ENCODE results near the gene APP.
"Not testable (repeated sequence)": the region's sequence is repeated elsewhere in the genome, so short reads cannot be mapped to it uniquely, and the experiment has no call there.

Gene APP

DNA sequence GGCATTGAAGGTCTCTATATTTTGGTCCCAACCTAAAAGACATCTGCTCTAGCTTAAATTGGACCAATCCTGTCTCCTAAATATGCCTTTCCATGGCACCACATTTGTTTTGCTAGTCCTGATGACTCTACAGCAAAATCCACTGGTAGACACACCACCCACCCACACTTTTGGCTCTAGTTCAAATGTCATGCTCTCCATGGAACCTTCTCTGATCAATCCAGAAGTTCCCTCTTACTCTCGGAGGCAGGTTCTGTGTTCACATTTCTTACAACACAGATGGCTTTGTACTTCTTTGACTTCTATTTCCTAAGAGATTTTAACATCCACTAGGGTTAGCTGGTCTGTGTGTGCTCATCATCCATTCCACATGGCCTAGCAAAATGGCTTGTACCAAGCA is 151.3 kb downstream of the APP start:
- TF ChIP-seq, protein P1, sequence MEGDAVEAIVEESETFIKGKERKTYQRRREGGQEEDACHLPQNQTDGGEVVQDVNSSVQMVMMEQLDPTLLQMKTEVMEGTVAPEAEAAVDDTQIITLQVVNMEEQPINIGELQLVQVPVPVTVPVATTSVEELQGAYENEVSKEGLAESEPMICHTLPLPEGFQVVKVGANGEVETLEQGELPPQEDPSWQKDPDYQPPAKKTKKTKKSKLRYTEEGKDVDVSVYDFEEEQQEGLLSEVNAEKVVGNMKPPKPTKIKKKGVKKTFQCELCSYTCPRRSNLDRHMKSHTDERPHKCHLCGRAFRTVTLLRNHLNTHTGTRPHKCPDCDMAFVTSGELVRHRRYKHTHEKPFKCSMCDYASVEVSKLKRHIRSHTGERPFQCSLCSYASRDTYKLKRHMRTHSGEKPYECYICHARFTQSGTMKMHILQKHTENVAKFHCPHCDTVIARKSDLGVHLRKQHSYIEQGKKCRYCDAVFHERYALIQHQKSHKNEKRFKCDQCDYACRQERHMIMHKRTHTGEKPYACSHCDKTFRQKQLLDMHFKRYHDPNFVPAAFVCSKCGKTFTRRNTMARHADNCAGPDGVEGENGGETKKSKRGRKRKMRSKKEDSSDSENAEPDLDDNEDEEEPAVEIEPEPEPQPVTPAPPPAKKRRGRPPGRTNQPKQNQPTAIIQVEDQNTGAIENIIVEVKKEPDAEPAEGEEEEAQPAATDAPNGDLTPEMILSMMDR (IDR thresholded peaks at IDR 0.05; ENCODE audit: insufficient read depth, missing control alignments) = no peak
- no peak for FAIRE-seq
- no peak for DNase-seq (ENCODE audit: insufficient read length, low spot score)

DNA sequence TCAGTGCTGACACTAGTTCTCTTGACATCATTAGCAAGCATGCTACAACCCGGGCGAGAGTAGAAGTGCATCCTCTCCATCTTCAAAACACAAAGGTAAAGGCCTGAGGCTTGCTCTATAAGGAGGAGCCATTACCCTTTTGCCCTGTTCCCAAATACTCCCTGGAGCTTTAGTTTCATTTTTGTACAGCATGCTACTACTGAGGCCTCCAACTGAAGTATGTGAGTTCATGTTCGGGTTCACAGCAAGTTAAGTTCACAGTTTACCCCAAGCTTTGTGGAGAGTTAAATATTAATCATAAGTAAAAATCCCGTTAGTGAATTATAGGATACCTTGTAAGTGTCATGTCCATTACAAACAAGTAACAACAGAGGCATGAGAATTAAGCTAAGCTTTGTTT is 156.6 kb downstream of the APP start:
- TF ChIP-seq, protein P1 (IDR thresholded peaks at IDR 0.05; ENCODE audit: insufficient read depth, missing control alignments) = no peak
- DNase-seq (ENCODE audit: insufficient read length, low spot score) (no peak), FAIRE-seq (no peak)

DNA sequence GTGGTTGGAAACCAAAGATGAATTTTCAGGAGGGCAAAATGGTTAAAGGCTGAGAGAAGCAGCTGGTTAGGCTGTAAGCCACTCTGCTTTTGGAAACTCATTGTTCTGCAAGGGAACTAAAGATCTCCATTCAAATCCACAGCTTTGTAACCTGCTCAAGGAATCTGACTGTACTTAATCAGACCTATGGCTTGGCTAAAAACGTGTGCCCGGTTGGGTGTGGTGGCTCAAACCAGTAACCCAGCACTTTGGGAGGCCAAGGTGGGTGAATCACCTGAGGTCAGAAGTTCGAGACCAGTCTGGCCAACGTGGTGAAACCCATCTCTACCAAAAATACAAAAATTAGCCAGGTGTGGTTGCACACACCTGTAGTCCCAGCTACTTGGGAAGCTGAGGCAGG is 158.1 kb downstream of the APP start:
- FAIRE-seq; DNase-seq (ENCODE audit: insufficient read length, low spot score): not testable (repeated sequence)

DNA sequence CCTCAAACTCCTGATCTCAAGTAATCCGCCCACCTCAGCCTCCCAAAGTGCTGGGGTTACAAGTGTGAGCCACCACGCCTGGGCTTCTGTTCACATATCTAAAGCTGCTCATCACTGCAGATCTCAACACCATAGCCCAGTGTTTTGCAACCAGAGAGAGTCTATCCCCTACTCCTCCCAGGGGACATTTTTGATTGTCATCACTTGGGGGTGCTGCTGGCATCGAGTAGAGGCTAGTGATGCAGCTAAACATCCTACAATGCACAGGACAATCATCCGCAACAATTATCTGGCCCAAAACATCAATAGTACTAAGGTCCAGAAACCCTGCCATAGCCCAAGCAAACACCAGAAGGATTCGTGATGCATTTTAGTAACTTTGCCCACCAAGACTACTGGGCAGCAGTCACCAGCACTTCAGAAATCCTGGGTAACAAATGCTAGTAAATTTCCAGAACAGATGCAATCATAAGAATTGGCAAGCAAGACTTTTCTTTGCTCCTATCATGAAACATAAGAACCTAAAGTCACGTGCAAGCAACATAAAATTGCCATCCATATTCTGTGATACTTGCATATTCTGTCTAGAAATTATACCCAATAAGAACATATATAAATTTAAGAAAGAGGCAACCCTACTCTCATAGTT is 159.2 kb downstream of the APP start:
- TF ChIP-seq, protein P1 (IDR thresholded peaks at IDR 0.05; ENCODE audit: insufficient read depth, missing control alignments) = no peak
- DNase-seq (ENCODE audit: insufficient read length, low spot score) (no peak), FAIRE-seq (no peak)

DNA sequence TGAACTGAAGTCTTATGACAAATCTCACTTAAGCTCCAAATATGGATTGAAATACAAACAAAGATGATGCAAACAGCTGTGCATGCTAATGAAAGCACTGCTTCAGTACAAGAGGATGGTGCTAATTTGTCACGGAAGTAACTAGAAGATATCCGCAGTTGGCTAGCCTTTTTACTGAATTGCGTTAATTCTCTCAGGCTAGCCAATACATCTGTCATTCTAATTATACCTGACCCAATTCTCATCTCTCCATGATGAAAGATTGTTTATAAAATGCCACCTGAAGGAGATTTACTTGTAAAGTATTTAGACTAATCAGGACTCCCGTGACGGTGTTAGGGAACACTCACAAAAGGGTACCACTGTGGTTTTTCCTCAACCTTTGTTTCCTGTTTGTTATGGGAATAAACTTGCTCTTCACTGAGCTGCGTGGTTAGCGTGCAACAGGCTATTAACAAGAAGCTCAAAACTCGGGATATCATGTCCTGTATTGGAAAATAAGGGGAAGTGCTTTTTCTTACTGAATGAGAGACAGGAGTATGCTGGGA is 162.5 kb downstream of the APP start:
- TF ChIP-seq, protein P1 (IDR thresholded peaks at IDR 0.05; ENCODE audit: insufficient read depth, missing control alignments) = no peak
- peak; percentile 76 for FAIRE-seq
- DNase-seq (ENCODE audit: insufficient read length, low spot score) = no peak

DNA sequence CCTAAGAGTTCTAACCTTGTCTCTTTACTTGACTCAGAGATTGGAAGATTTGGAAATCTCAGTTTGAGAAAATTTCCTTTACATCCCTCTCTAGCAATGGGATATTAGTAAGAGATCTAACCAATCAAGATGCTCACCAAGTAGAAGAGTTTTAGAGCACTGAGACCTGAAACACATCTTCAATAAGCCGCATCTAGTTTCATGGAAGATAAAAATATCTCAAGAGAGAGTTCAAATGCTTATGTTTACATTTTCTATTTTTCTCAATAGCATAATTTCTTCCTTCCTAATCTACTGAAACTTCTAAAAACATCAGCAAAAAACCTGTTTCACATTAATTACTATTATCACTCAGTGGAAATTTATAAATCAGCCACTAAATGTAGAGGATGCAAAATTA is 165.1 kb downstream of the APP start:
- TF ChIP-seq, protein P1 (IDR thresholded peaks at IDR 0.05; ENCODE audit: insufficient read depth, missing control alignments) = no peak
- no peak for FAIRE-seq
- no peak for DNase-seq (ENCODE audit: insufficient read length, low spot score)

DNA sequence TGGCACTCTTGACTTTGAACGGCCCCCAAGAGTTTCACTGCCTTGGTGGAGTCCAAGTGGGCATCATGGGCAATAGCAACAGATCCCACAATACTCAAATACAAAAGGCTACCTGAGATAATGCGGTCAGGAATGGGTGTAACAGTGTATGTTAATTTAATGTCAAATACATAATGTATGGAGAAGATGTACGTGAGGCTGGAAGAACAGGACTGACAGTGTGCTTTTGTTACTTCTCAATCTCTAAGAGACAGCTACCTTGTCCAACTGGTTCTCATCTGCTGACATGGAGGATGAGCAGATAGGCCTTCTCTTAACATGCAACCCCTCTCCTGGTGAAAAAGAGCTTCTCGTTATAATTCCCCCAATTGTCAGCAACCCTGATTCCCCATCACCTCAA is 167.2 kb downstream of the APP start:
- FAIRE-seq = no peak
- TF ChIP-seq, protein P1 (IDR thresholded peaks at IDR 0.05; ENCODE audit: insufficient read depth, missing control alignments) = no peak

More for the DNA sequence above, 167.2 kb downstream of the APP start:
- no peak for DNase-seq (ENCODE audit: insufficient read length, low spot score)

Measured in D721Med (cell line).